Endodermal cell (in vitro differentiated cells): ENCODE measurements around the gene MRPL20. TPM values are rescaled to one million over a fixed set of nuclear protein-coding genes. Genes with fewer than 3 reads are reported as not detected.

ENCODE experiments used
- DNase-seq: peaks from one replicate; pipeline ENCODE4 v3.0.0-alpha.2; 2017
- H3K27ac ChIP-seq: 2 replicates; pipeline ENCODE4 v1.5.1; 2013; ENCODE audit warnings: mild to moderate bottlenecking, low read depth, low read length, moderate library complexity
- H3K27me3 ChIP-seq: 2 replicates; pipeline ENCODE4 v1.6.1; 2013; ENCODE audit warnings: mild to moderate bottlenecking, low read length, moderate library complexity; ENCODE audit not compliant: insufficient read depth, control insufficient read depth, poor library complexity, severe bottlenecking
- H3K36me3 ChIP-seq: 2 replicates; pipeline ENCODE4 v1.7.0; 2013; ENCODE audit warnings: mild to moderate bottlenecking, low read length, moderate library complexity; ENCODE audit not compliant: control insufficient read depth, insufficient read depth
- H3K4me1 ChIP-seq: one replicate; pipeline ENCODE4 v1.7.0; 2013; ENCODE audit warnings: low read length; ENCODE audit not compliant: control insufficient read depth, insufficient read depth
- H3K4me3 ChIP-seq: 2 replicates; pipeline ENCODE4 v1.5.1; 2013; ENCODE audit warnings: mild to moderate bottlenecking, low read length, moderate library complexity
- H3K9ac ChIP-seq: 2 replicates; pipeline ENCODE4 v1.6.1; 2013; ENCODE audit warnings: mild to moderate bottlenecking, low read length, moderate library complexity; ENCODE audit not compliant: poor library complexity, severe bottlenecking; ENCODE audit errors: extremely low read depth
- H3K9me3 ChIP-seq: 2 replicates; pipeline ENCODE4 v1.6.1; 2013; ENCODE audit warnings: mild to moderate bottlenecking, low read length, moderate library complexity; ENCODE audit not compliant: control insufficient read depth
- H3K27ac Mint-ChIP-seq: 2 replicates; pipeline ENCODE4 v1.8.0; 2020; ENCODE audit warnings: mixed read lengths
- H3K27me3 Mint-ChIP-seq: 2 replicates; pipeline ENCODE4 v1.8.0; 2021; ENCODE audit warnings: mild to moderate bottlenecking, mixed read lengths; ENCODE audit not compliant: insufficient read depth
- H3K36me3 Mint-ChIP-seq: 2 replicates; pipeline ENCODE4 v1.8.0; 2020; ENCODE audit warnings: low read depth, mixed read lengths
- H3K4me1 Mint-ChIP-seq: 2 replicates; pipeline ENCODE4 v1.8.0; 2020; ENCODE audit warnings: mixed read lengths
- H3K4me3 Mint-ChIP-seq: 2 replicates; pipeline ENCODE4 v1.8.0; 2020; ENCODE audit warnings: mild to moderate bottlenecking, moderate library complexity, mixed read lengths
- H3K9me3 Mint-ChIP-seq: 2 replicates; pipeline ENCODE4 v1.8.0; 2020; ENCODE audit warnings: mild to moderate bottlenecking, mixed read lengths
- CTCF ChIP-seq: fragments of 200-600 bp; sonication (generic); conservative IDR thresholded peaks from 2 replicates; pipeline ENCODE4 v1.5.0; 2021; ENCODE audit warnings: antibody characterized with exemption, mild to moderate bottlenecking
- WGBS, 2 experiments: methylation state at CpG; one replicate each; pipeline versions ENCODE4 v1.1.5 to v1.1.7; 2013; ENCODE audit warnings: missing lambda C conversion rate in 2 of 2, mixed read lengths in 1 of 2; ENCODE audit not compliant: insufficient coverage in 1 of 2, insufficient read length in 1 of 2; 5-methylcytosine and 5-hydroxymethylcytosine counted together
- total RNA-seq, 2 donors: library from RNA; stranded (reverse); fragmentation: NEBNext Ultra II Directional in 1 of 2; extraction: Animal tissue kit (Norgen Biotek cat#: 25700) in 1 of 2; gene quantifications; 2 replicates in 1 of 2; 3 replicates in 1 of 2; pipeline ENCODE4 v1.2.1, GENCODE V29; 2021

The MRPL20 gene
- total RNA-seq, 2 donors from 2014 or later = 109 to 129 TPM

GRCh38 chr1:1427106-1427819 lies 20.2 kb upstream of the MRPL20 start:
- H3K4me3 Mint-ChIP-seq = no peak overlapping the region
- peak; percentile 83 for DNase-seq

DNA sequence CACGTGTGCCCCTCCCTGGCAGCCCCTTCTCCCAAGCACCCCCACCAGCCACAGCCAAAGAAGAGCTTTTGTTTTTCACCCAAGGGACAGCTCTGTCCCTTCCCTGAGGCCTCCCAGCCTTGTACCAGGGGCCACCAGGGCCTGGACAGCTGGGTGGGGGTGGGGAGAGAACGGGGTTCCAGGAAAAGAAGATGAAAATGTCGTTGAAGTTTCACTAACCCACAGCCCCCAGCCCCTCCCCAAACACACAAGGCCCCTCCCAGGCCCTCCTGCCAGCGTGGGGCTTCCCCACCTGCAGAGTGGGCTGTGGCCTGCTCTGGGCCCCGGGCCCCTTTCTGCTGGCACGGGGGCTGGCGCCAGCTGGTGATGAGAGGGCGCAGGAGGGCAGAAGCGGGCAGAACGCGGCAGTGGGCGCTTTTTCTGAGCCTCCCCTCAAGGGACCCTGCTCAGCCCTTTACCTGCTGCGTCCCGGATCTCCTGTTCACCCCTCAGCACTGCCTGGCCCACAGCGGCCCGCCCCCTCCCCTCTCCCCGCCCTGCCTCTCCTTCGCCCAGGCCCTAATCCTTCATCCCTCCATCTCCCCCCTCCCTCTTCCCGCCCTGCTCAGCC lies 19.5 kb upstream of the MRPL20 start:
- H3K4me3 Mint-ChIP-seq = no peak overlapping the region
- H3K27me3 Mint-ChIP-seq = peaks cover 3% of the 10 kb centered on the region
- Histone ChIP-seq H3K9me3 (no peaks in the 10 kb centered on the region), H3K36me3 (no peaks in the 10 kb centered on the region), H3K27me3 (no peaks in the 10 kb centered on the region), H3K9ac (no peak overlapping the region), H3K4me3 (no peak overlapping the region), H3K4me1 (peaks cover 9% of the 10 kb centered on the region), H3K27ac (no peak overlapping the region)
- peaks cover 18% of the 10 kb centered on the region for H3K4me1 Mint-ChIP-seq
- DNase-seq = peak; percentile 59
- H3K27ac Mint-ChIP-seq = no peak overlapping the region
- 56 to 81% methylated on average over 5 to 17 of the region's 19 CpGs for WGBS, 2 experiments
- no peak for TF ChIP-seq CTCF
- no peaks in the 10 kb centered on the region for H3K36me3 Mint-ChIP-seq
- peaks cover 3% of the 10 kb centered on the region for H3K9me3 Mint-ChIP-seq

More at GRCh38 chr1:1427106-1427819, 20.2 kb upstream of the MRPL20 start:
- TF ChIP-seq CTCF = no peak
- no peak overlapping the region for H3K9ac ChIP-seq
- Mint-ChIP-seq H3K27ac (no peak overlapping the region), H3K36me3 (no peaks in the 10 kb centered on the region), H3K4me1 (peaks cover 16% of the 10 kb centered on the region), H3K9me3 (peaks cover 3% of the 10 kb centered on the region), H3K27me3 (peaks cover 3% of the 10 kb centered on the region)
- no peak overlapping the region for H3K4me3 ChIP-seq
- no peaks in the 10 kb centered on the region for H3K27me3 ChIP-seq
- H3K4me1 ChIP-seq = peaks cover 8% of the 10 kb centered on the region
- 17 to 27% methylated on average over 14 to 62 of the region's 66 CpGs for whole genome bisulfite sequencing, 2 experiments
- H3K36me3 ChIP-seq = no peaks in the 10 kb centered on the region
- no peak overlapping the region for H3K27ac ChIP-seq
- no peaks in the 10 kb centered on the region for H3K9me3 ChIP-seq

GRCh38 chr1:1425753-1426495 lies 18.8 kb upstream of the MRPL20 start:
- Histone ChIP-seq H3K27me3 (no peaks in the 10 kb centered on the region), H3K9ac (no peak overlapping the region), H3K4me1 (peaks cover 15% of the 10 kb centered on the region), H3K36me3 (no peaks in the 10 kb centered on the region), H3K9me3 (no peaks in the 10 kb centered on the region), H3K27ac (no peak overlapping the region), H3K4me3 (no peak overlapping the region)
- Mint-ChIP-seq H3K4me3 (no peak overlapping the region), H3K27me3 (peaks cover 5% of the 10 kb centered on the region), H3K36me3 (no peaks in the 10 kb centered on the region), H3K4me1 (peaks cover 20% of the 10 kb centered on the region), H3K27ac (no peak overlapping the region), H3K9me3 (peaks cover 3% of the 10 kb centered on the region)
- TF ChIP-seq CTCF = no peak
- DNase-seq = peak; percentile 81
- 65 to 75% methylated on average over 15 to 33 of the region's 33 CpGs for WGBS, 2 experiments
